NCI-H146 (cell line): ENCODE results near the gene NTM.

Source experiments
- DNase-seq: peaks from one replicate; lab custom pipeline; 2025; lab: John Stamatoyannopoulos, UW

Gene NTM

GRCh38 chr11:131373095-131373725 is 2.8 kb downstream of the NTM start:
- no peak for DNase-seq

- no peak for DNase-seq
These were observed 3.3 kb downstream of the NTM start for GRCh38 chr11:131373756-131374155.

GRCh38 chr11:131375421-131375820 is 5.0 kb downstream of the NTM start:
- peak; percentile 21 for DNase-seq

- DNase-seq = no peak
These were observed 5.5 kb downstream of the NTM start for GRCh38 chr11:131375915-131376314.

- no peak for DNase-seq
These were observed 8.5 kb downstream of the NTM start for GRCh38 chr11:131378931-131379330.

- DNase-seq = no peak
These were observed 15.5 kb downstream of the NTM start for GRCh38 chr11:131385763-131386390.

- no peak for DNase-seq
These were observed 16.0 kb downstream of the NTM start for GRCh38 chr11:131386408-131386807.

- DNase-seq = no peak
These were observed 17.6 kb downstream of the NTM start for GRCh38 chr11:131388030-131388429.

GRCh38 chr11:131389582-131389981 is 19.2 kb downstream of the NTM start:
- no peak for DNase-seq

- DNase-seq = no peak
These were observed 20.8 kb downstream of the NTM start for GRCh38 chr11:131391176-131391575.

- DNase-seq = no peak
These were observed 22.3 kb downstream of the NTM start for GRCh38 chr11:131392528-131393255.

- no peak for DNase-seq
These were observed 23.3 kb downstream of the NTM start for GRCh38 chr11:131393691-131394090.

GRCh38 chr11:131397675-131398074 is 27.3 kb downstream of the NTM start:
- DNase-seq = no peak

GRCh38 chr11:131402040-131402439 is 31.6 kb downstream of the NTM start:
- DNase-seq = no peak

- no peak for DNase-seq
These were observed 33.6 kb downstream of the NTM start for GRCh38 chr11:131404010-131404409.

- peak; percentile 1 for DNase-seq
These were observed 37.7 kb downstream of the NTM start for GRCh38 chr11:131408025-131408640.

GRCh38 chr11:131409345-131409744 is 38.9 kb downstream of the NTM start:
- no peak for DNase-seq

- DNase-seq = no peak
These were observed 41.2 kb downstream of the NTM start for GRCh38 chr11:131411636-131412035.

- no peak for DNase-seq
These were observed 41.6 kb downstream of the NTM start for GRCh38 chr11:131412061-131412460.

GRCh38 chr11:131413217-131413616 is 42.8 kb downstream of the NTM start:
- DNase-seq = no peak

GRCh38 chr11:131418189-131418588 is 47.8 kb downstream of the NTM start:
- DNase-seq = no peak

- no peak for DNase-seq
These were observed 50.8 kb downstream of the NTM start for GRCh38 chr11:131421066-131421855.
